Right hindlimb (tissue), 1 donor: Measurements from ENCODE around the gene COX7B2.

Experiments used
- DNase-seq: peaks from one replicate; pipeline ENCODE4 v3.0.0-alpha.2; 2018

The COX7B2 gene

DNA sequence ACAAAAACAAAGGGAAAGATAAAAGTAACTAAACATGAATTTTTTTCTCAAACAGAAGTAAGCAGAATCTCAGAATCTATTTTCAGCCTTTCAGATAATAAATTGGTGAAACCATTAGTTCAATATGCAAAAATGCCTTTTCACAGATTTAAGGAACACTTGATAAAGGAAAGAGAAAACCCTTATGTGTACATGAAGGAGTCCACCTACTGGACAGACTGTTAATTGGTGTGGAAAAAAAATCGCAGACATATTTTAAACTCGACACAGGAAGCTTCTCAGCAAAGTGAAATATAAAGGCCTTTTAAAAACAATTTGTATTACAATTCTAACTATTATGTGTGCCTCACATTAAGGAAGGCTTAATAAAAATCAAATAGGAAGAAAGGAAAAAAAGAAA is 22.3 kb downstream of the COX7B2 start:
- no peak for DNase-seq

DNA sequence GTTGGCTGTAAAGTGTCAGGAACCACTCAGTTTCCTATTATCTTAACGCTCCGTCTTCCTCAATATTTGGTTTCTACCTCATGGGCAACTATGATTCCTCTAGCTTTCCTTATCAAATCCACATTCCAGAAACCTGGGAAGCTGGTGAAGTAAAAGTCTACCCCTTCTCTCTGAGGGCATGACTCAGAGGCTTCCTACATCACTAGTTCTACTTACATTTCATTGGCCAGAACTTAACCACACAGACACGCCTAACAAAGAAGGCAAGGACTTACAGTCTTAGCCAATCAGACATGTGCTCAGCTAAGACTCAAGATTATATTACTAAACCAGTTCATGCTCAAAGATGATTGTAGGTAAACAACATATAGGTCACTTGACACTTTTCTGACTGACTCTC is 30.4 kb downstream of the COX7B2 start:
- DNase-seq: no peak

DNA sequence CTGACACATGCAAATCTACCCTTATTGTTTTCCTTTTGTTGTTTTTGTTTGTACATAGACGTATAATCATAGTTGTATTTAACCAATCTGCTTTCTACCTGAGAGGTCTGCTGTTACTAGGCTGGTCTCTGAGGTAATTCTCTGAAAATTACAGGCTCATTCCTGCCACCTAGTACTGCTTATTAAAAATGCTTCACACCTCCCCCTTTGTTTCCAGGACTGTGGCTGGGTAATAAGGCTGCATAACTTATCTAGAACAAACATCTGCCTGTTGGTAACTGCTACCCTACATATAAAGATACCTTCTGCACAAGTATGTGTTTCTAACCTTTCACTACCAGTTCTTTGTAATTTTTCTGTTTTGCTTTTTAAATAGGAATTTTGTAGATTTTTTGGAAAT is 34.2 kb downstream of the COX7B2 start:
- DNase-seq: no peak

GRCh38 chr4:46870411-46870810 is 38.6 kb downstream of the COX7B2 start:
- no peak for DNase-seq

GRCh38 chr4:46856333-46856732 is 52.7 kb downstream of the COX7B2 start:
- DNase-seq: no peak

DNA sequence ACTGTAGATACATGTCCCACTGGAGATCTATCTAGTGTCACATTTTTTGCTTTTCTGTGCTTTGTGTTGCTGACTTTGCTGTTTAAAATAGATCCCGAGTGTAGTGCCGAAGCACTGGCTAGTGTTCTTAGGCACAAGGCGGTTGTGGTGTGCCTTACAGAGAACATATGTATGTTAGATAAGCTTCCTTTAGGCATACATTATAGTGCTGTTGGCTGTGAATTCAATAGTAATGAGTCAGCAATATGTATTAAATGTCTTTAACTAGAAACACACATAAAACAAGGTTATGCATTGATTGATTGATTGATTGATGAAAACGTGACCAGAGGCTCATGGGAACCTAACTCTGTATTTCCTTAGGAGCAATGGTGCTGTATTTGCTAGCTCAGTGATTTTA is 56.2 kb downstream of the COX7B2 start:
- no peak for DNase-seq

DNA sequence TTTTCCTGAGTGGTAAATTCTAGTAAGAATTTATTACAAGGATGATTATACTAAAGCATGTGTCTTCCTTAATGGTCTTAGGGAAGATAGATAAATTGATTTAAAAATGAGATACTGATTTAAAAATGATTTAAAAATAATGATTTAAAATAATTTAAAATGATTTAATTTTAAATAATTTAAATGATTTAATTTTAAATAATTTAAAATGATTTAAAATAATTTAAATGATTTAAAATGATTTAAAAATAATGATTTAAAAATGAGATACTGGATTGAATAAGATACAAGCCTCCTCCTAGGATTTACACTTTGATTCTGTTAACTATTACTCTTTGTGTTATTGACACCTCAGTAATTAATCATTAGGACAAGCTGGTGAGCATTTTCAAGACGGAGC is 59.0 kb downstream of the COX7B2 start:
- DNase-seq: no peak

DNA sequence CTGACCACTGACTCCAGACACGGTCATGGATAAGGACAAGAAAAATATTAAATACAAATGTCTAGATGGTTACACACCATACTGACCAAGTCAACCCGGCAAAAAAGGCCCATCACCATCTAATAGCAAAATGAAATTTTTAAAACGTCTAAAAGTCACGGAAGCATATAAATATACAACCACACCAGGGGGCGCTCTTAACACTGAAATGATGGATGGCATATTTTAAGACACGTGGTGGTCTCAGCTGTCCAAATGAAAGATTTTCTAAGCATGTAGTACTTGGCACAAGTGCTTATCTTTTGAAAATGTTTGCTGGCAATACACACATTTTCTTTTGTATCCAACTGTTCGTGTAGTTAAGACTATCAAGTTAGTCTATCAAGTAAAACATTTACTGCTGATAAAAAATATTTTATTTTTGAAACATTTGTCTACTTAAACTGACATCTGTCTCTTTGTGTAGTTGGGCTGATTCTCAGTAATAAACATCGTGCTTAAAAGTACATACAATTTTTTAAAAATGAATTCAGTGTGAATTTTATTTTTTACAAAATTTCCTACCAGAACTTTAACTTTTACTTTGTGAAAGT is 64.6 kb downstream of the COX7B2 start:
- peak; percentile 35 for DNase-seq

GRCh38 chr4:46839128-46839527 is 69.9 kb downstream of the COX7B2 start:
- DNase-seq: no peak

DNA sequence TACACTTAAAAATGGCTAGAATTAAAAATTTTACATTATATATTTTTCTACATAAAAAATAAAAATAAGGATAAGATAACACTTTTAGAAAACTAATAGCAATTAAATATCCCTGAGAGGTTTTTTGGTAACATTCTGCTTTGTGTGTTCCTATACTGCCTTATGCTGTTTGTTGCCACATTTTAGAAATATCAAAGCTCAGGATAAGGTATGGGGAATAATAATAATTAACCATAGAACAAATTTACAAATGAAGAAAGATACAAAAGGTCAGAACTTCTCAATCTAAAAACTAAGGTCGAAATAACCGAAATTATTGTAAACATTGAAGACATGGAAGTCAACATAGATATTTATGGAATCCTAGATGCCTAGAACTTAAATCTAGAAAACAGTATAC is 71.4 kb downstream of the COX7B2 start:
- DNase-seq: no peak

DNA sequence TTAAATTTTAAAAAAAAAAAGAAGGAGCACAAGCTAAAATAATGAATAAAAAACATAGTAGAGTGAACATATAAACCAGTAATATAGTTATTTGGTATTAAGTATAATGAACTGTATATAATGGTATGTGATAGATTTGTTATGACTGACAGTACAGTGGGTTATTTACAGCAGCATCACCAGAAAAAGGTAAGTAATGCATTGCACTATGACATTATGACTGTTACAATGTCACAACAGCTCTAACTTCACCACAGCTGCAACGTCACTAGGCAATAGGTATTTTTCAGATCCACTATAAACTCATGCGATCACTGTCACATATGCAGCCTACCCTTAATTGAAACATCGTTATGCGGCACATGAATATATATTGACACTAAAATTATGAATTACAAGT is 72.5 kb downstream of the COX7B2 start:
- no peak for DNase-seq

- no peak for DNase-seq
These were observed 78.0 kb downstream of the COX7B2 start for GRCh38 chr4:46830971-46831454.

- no peak for DNase-seq
These were observed 88.9 kb downstream of the COX7B2 start for GRCh38 chr4:46820154-46820553.

DNA sequence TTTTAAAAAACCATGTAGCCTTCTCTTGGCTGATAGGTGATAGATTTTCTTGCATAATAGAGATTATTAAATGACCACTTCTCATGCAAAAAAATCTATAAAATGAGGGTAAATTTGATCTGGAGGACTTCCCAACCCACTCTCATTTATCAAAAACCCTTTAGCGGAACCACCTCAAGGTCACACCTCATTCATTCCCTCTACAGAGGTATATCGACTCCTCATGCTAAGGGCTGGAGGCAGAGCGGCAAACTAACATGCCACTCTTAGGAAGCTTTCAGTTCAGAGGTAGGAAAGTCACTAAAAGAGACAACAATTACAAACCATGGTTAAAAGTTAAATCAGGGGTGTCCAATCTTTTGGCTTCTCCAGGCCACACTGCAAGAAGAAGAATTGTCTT is 90.0 kb downstream of the COX7B2 start:
- DNase-seq: no peak

DNA sequence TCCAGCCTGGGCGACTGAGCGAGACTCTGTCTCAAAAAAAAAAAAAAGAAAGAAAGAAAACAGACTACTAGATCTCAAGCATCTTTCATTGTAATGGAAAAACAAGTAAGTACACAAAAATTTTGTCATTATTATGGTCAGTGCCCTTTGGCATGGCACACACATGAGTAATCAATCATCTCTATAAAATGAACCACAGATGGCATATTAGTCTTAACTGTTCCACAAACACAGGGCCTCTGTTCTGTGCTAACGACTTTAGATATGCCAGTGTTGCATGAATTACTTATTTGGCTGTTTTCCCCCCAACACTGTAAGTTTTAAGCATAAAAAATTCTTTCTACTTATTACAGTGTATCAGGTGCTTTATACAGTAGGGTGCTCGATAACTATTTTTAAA is 90.4 kb downstream of the COX7B2 start:
- no peak for DNase-seq

- no peak for DNase-seq
These were observed 91.2 kb downstream of the COX7B2 start for GRCh38 chr4:46817806-46818205.

GRCh38 chr4:46804781-46805413 is 104.1 kb downstream of the COX7B2 start:
- no peak for DNase-seq

GRCh38 chr4:46793036-46793435 is 116.0 kb downstream of the COX7B2 start:
- no peak for DNase-seq

DNA sequence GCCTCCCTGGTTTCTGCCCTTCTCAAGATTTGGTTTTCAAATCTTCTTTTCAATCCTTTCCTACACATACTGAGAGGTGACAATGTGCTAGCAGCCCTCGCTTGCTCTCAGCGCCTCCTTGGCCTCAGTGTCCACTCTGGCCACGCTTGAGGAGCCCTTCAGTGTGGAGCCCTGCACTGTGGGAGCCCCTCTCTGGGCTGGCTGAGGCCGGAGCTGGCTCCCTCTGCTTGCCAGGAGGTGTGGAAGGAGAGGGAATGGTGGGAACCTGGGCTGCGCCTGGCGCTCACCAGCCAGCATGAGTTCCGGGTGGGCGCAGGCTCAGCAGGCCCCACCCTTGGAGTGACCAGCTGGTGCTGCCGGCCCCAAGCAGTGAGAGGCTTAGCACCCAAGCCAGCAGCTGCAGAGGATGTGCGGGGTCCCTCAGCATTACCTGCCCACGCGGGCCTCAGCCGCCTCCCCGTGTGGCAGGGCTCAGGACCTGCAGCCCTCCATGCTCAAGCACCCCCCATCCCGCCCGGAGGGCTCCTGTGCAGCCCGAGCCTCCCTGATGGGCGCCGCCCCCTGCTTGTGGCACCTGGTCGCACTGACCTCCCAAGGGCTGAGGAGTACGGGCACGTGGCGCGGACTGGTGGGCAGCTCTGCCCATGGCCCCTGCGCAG is 127.5 kb downstream of the COX7B2 start:
- DNase-seq: no peak

GRCh38 chr4:46765465-46765864 is 143.6 kb downstream of the COX7B2 start:
- no peak for DNase-seq

GRCh38 chr4:46730075-46730474 is 179.0 kb downstream of the COX7B2 start:
- DNase-seq: no peak

GRCh38 chr4:46720055-46720454 is 189.0 kb downstream of the COX7B2 start:
- DNase-seq: no peak

DNA sequence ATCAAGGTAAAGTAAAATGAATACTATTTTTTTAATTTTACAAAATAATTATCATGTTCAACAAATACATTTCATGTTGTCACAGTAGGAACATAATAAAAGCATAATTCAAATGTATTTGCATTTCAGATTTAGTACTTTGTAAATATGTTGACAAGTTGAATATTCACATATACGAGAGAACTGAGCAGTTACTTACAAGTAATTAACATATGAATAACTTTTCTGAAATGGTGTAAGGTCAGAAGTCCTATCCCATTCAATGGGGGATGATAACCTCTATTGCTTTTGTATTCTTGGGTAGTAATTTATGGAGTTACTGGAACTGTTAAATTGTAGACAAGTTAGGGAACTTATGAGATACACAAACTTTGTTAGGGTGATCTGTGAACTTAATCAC is 191.1 kb downstream of the COX7B2 start:
- no peak for DNase-seq

DNA sequence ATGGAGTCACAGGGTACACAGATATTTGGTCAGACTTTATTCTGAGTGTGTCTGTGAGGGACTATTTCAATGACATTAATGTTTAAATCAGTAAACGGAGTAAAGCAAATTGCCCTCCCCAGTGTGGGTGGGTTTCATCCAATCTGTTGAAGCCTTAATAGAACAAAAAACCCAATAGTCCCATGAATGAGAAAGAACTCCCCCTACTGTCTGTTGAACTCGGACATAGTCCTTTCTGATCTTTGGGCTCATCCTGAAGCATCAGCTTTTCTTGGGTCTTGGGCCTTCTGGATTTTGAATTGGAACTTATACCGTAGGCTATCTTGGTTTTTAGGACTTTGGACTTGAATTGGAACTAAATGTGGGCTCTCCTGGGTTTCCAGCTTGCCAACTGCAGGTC is 193.6 kb downstream of the COX7B2 start:
- DNase-seq: no peak

DNA sequence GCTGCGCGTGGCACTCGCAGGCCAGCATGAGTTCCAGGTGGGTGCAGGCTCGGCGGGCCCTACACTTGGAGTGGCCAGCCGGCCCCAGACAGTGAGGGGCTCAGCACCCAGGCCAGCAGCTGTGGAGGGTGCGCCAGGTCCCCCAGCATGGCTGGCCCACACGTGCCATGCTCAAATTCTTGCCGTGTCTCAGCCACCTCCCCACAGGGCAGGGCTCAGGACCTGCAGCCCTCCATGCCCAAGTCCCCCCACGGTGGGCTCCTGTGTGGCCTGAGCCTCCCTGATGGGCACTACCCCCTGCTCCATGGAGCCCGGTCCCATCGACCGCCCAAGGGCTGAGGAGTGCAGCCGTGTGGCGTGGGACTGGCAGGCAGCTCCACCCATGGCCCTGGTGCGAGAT is 210.2 kb downstream of the COX7B2 start:
- DNase-seq: no peak
